H1 (cell line): ENCODE data around the gene GJB3. TPM values are rescaled to one million over a fixed set of nuclear protein-coding genes. Genes with fewer than 3 reads are reported as not detected.

Source experiments
- CHD2 ChIP-seq: IDR thresholded peaks from 2 replicates; pipeline ENCODE4 v1.6.1; 2012; ENCODE audit warnings: low read length, improper control_type of control experiment
- HDAC6 ChIP-seq: IDR thresholded peaks from one replicate; pipeline ENCODE4 v1.7.1; 2012; ENCODE audit warnings: low read depth, mild to moderate bottlenecking, inconsistent platforms, low read length, moderate library complexity
- KDM4A ChIP-seq: IDR thresholded peaks from one replicate; pipeline ENCODE4 v1.7.1; 2012; ENCODE audit warnings: low read depth, mild to moderate bottlenecking, moderate library complexity, low read length, inconsistent platforms; ENCODE audit not compliant: severe bottlenecking
- TCF12 ChIP-seq: IDR thresholded peaks from 2 replicates; pipeline ENCODE4 v1.6.1; 2011; ENCODE audit warnings: low read depth, mild to moderate bottlenecking, low read length
- YY1 ChIP-seq: IDR thresholded peaks from 2 replicates; pipeline ENCODE4 v1.6.1; 2011; ENCODE audit warnings: low read depth, mild to moderate bottlenecking, low read length
- polyA plus RNA-seq, 7 experiments: library from polyadenylated mRNA; depleted of rRNA in 3 of 7; stranded (reverse) in 5 of 7; unstranded in 2 of 7; fragments of >200 nt in 5 of 7; fragments of 200-250 nt in 2 of 7; gene quantifications; 1 replicate in 5 of 7; 2 replicates in 1 of 7; 4 replicates in 1 of 7; pipeline versions ENCODE4 v1.2.1 to v1.2.3, GENCODE V29; 2011 to 2013; ENCODE audit warnings: missing spikeins in 2 of 7, mixed read lengths in 2 of 7
- total RNA-seq: library from RNA; stranded (reverse); fragmentation: NEBNext Ultra II Directional; extraction: Animal tissue kit (Norgen Biotek cat#: 25700); gene quantifications from 2 replicates; pipeline ENCODE4 v1.2.1, GENCODE V29; 2021

Gene GJB3
- total and polyA plus RNA-seq, 2 of the 8 experiments (the other 6 are each of a cell fraction or from before 2014, with no cell fraction given): 0.93 to 1.6 TPM

GRCh38 chr1:34763142-34763781 lies 17.8 kb upstream of the GJB3 start (continued):
- TF ChIP-seq TCF12 (no peak), HDAC6 (no peak), CHD2 (no peak), KDM4A (no peak), YY1 (no peak)
- TF ChIP-seq, all 59 proteins: peak for 2
